ENCODE results near the gene CASP8AP2. TPM values are rescaled to one million over a fixed set of nuclear protein-coding genes. Genes with fewer than 3 reads are reported as not detected.

Gene CASP8AP2
- polyA plus RNA-seq, 2 of the 4 experiments (the other 2 are of a cell fraction), result 8.2 to 13.6 TPM

DNA sequence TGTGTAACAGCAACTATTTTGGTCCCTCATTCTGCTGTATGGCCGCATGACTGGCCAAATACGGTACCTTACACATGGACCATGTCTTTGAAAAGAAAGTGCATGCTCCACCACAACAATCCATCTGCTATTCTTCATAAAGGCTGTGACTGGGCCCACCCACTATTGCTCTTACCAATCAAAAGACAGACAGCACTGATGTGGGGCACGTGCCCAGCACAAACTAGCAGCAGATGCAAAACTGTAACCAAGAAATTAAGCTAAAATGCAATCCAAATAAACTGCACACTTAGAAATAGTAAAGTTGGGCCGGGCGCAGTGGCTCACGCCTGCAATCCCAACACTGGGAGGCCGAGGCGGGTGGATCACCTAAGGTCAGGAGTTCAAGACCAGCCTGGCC, 30.6 kb upstream of the CASP8AP2 start:
- 88% methylated on average over 8 of the region's 8 CpGs for WGBS (ENCODE audit: missing lambda C conversion rate)
- ChIA-PET POLR2A (no interaction called here), CTCF (no interaction called here)
- no peak overlapping the region for H3K4me3 ChIP-seq
- no peak overlapping the region for H3K4me2 ChIP-seq
- no peaks in the 10 kb centered on the region for H3K4me1 ChIP-seq
- TF ChIP-seq, protein P1, sequence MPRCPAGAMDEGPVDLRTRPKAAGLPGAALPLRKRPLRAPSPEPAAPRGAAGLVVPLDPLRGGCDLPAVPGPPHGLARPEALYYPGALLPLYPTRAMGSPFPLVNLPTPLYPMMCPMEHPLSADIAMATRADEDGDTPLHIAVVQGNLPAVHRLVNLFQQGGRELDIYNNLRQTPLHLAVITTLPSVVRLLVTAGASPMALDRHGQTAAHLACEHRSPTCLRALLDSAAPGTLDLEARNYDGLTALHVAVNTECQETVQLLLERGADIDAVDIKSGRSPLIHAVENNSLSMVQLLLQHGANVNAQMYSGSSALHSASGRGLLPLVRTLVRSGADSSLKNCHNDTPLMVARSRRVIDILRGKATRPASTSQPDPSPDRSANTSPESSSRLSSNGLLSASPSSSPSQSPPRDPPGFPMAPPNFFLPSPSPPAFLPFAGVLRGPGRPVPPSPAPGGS (IDR thresholded peaks at IDR 0.05), result no peak
- TF ChIP-seq JUNB (IDR thresholded peaks at IDR 0.05) (no peak), ZNF302 (CRISPR knock-in tag; IDR thresholded peaks at IDR 0.05) (no peak), POLR2A (IDR thresholded peaks at IDR 0.05; ENCODE audit: low read length) (no peak), HEYL (CRISPR knock-in tag; IDR thresholded peaks at IDR 0.05) (no peak), MAFK (IDR thresholded peaks at IDR 0.05; ENCODE audit: partially characterized antibody) (no peak), FOSL2 (IDR thresholded peaks at IDR 0.05) (no peak), FOSL2 (CRISPR knock-in tag; IDR thresholded peaks at IDR 0.05) (no peak), HOXB13 (CRISPR knock-in tag; IDR thresholded peaks at IDR 0.05; ENCODE audit: low read depth) (no peak), HDAC2 (IDR thresholded peaks at IDR 0.05) (no peak)
- TF ChIP-seq, protein P2, sequence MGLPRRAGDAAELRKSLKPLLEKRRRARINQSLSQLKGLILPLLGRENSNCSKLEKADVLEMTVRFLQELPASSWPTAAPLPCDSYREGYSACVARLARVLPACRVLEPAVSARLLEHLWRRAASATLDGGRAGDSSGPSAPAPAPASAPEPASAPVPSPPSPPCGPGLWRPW (IDR thresholded peaks at IDR 0.05), result no peak
- TF ChIP-seq, protein P3, sequence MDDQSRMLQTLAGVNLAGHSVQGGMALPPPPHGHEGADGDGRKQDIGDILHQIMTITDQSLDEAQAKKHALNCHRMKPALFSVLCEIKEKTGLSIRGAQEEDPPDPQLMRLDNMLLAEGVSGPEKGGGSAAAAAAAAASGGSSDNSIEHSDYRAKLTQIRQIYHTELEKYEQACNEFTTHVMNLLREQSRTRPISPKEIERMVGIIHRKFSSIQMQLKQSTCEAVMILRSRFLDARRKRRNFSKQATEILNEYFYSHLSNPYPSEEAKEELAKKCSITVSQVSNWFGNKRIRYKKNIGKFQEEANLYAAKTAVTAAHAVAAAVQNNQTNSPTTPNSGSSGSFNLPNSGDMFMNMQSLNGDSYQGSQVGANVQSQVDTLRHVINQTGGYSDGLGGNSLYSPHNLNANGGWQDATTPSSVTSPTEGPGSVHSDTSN (IDR thresholded peaks at IDR 0.05), result no peak
- DNase-seq (ENCODE audit: low read depth in 1 of 2, low spot score in 1 of 2), result no peak
- H3K9me3 ChIP-seq, result no peaks in the 10 kb centered on the region
- H3K27ac ChIP-seq, result no peak overlapping the region
- no peak for ATAC-seq
- FAIRE-seq, result no peak

GRCh38 chr6:89799756-89800155, 29.9 kb upstream of the CASP8AP2 start:
- no peaks in the 10 kb centered on the region for H3K9me3 ChIP-seq
- FAIRE-seq (no peak), DNase-seq (ENCODE audit: low read depth in 1 of 2, low spot score in 1 of 2) (no peak), ATAC-seq (no peak)
- no peak overlapping the region for H3K27ac ChIP-seq
- no peak overlapping the region for H3K4me2 ChIP-seq
- no peak overlapping the region for H3K4me3 ChIP-seq
- POLR2A ChIA-PET, result no interaction called here
- TF ChIP-seq, protein P4, sequence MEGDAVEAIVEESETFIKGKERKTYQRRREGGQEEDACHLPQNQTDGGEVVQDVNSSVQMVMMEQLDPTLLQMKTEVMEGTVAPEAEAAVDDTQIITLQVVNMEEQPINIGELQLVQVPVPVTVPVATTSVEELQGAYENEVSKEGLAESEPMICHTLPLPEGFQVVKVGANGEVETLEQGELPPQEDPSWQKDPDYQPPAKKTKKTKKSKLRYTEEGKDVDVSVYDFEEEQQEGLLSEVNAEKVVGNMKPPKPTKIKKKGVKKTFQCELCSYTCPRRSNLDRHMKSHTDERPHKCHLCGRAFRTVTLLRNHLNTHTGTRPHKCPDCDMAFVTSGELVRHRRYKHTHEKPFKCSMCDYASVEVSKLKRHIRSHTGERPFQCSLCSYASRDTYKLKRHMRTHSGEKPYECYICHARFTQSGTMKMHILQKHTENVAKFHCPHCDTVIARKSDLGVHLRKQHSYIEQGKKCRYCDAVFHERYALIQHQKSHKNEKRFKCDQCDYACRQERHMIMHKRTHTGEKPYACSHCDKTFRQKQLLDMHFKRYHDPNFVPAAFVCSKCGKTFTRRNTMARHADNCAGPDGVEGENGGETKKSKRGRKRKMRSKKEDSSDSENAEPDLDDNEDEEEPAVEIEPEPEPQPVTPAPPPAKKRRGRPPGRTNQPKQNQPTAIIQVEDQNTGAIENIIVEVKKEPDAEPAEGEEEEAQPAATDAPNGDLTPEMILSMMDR (IDR thresholded peaks at IDR 0.05), result no peak
- TF ChIP-seq JUNB (IDR thresholded peaks at IDR 0.05) (no peak), ZNF302 (CRISPR knock-in tag; IDR thresholded peaks at IDR 0.05) (no peak), TFCP2L1 (CRISPR knock-in tag; IDR thresholded peaks at IDR 0.05) (no peak), RAD21 (conservative IDR thresholded peaks at IDR 0.05 in 1 of 2, IDR thresholded peaks at IDR 0.05 in 1 of 2) (no peak), POLR2A (IDR thresholded peaks at IDR 0.05; ENCODE audit: low read length) (no peak), JUN (IDR thresholded peaks at IDR 0.05) (no peak), CEBPB (IDR thresholded peaks at IDR 0.05) (no peak), CBX8 (IDR thresholded peaks at IDR 0.05) (no peak), HOXB5 (CRISPR knock-in tag; IDR thresholded peaks at IDR 0.05) (no peak), ESRRA (IDR thresholded peaks at IDR 0.05; ENCODE audit: borderline replicate concordance, low read length) (no peak)
- TF ChIP-seq, protein P2 (IDR thresholded peaks at IDR 0.05), result no peak
- TF ChIP-seq, protein P1 (IDR thresholded peaks at IDR 0.05), result no peak
- TF ChIP-seq, protein P5, sequence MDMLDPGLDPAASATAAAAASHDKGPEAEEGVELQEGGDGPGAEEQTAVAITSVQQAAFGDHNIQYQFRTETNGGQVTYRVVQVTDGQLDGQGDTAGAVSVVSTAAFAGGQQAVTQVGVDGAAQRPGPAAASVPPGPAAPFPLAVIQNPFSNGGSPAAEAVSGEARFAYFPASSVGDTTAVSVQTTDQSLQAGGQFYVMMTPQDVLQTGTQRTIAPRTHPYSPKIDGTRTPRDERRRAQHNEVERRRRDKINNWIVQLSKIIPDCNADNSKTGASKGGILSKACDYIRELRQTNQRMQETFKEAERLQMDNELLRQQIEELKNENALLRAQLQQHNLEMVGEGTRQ (IDR thresholded peaks at IDR 0.05), result no peak
- TF ChIP-seq, protein P6, sequence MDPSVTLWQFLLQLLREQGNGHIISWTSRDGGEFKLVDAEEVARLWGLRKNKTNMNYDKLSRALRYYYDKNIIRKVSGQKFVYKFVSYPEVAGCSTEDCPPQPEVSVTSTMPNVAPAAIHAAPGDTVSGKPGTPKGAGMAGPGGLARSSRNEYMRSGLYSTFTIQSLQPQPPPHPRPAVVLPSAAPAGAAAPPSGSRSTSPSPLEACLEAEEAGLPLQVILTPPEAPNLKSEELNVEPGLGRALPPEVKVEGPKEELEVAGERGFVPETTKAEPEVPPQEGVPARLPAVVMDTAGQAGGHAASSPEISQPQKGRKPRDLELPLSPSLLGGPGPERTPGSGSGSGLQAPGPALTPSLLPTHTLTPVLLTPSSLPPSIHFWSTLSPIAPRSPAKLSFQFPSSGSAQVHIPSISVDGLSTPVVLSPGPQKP (IDR thresholded peaks at IDR 0.05; ENCODE audit: low read depth, low read length), result no peak
- 92% methylated on average over 2 of the region's 2 CpGs for whole genome bisulfite sequencing (ENCODE audit: missing lambda C conversion rate)
- no peaks in the 10 kb centered on the region for H3K4me1 ChIP-seq
- CTCF ChIA-PET, result no interaction called here
